ENCODE measurements around the gene PLEKHD1. TPM values are rescaled to one million over a fixed set of nuclear protein-coding genes. Genes with fewer than 3 reads are reported as not detected.

PLEKHD1 gene
- total and polyA plus RNA-seq, 2 of the 8 experiments (the other 6 are each of a cell fraction or from before 2014, with no cell fraction given) = 0.24 to 0.48 TPM

GRCh38 chr14:69439521-69440270, 44.8 kb upstream of the PLEKHD1 start (continued):
- TF ChIP-seq CHD7 (IDR thresholded peaks at IDR 0.05; ENCODE audit: insufficient replicate concordance, low read length) = no peak
- no peak for TF ChIP-seq KDM1A (IDR thresholded peaks at IDR 0.05; ENCODE audit: borderline replicate concordance, low read length)
- no peak for TF ChIP-seq RFX5 (IDR thresholded peaks at IDR 0.05; ENCODE audit: borderline replicate concordance, low read depth, low read length)
- TF ChIP-seq RXRA (IDR thresholded peaks at IDR 0.05; ENCODE audit: insufficient read depth, low read depth, low read length) = no peak
- TF ChIP-seq ZNF274 (IDR thresholded peaks at IDR 0.05; ENCODE audit: borderline replicate concordance, extremely low read depth, low read length) = no peak
- TF ChIP-seq USF2 (IDR thresholded peaks at IDR 0.05; ENCODE audit: low read length) = no peak
- no peak for TF ChIP-seq CHD1 (IDR thresholded peaks at IDR 0.05; ENCODE audit: low read depth, low read length)
